GM21367 (cell line): ENCODE measurements around the gene CITED1.

ENCODE experiments used
- ATAC-seq: cut with Tn5 transposase; IDR thresholded peaks from one replicate; pipeline ENCODE4 v1.9.1; 2021; ENCODE audit not compliant: unreplicated experiment

The CITED1 gene

DNA sequence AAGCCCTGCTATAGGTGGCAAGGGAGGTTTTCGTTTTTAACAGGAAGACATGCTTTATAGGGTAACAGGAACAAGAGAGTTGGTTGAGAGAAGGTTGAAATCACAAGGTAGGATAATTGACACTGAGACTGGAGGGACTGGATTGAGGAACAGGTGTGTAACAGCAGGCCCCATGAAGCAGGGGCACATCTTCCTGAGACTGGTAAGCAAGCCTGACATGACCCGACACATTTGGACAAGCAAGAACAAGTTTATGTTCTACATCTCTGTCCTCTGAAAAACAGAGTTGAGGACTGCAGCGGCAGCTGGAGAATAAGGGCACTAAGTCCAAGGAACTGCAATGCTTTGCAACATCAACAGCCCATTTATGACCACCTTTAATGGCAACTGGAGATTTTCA is 33.9 kb downstream of the CITED1 start:
- no peak for ATAC-seq

DNA sequence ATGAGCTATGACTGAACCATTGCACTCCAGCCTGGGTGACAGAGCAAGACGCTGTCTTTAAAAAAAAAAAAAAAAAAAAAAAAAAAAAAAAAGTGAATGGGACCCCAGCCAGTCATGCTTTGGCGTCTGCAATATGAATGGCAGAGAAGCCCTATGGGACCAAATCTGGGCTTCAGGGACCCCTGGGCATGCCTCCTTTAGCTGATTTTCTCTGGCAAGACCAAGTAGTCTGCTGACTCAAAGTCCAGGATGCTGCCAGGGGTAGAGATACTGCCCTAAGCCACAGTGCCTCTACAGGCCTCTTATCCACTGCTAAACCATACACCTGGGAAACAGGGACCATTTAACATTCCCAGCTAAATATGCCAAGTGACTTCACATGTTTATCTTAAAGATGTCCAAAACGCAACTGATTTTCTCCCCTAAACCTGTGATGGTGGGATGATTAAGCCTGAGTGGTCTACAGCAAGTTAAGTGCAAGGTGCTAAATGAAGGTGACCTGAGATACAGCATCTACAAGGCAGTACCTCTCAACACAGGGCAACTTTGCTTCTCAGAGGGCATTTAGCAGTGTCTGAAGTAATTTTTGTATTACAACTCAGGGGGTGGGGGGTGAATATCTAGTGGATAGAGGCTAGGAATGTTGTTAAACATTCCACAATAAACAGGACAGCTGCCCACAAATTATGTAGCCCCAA is 34.5 kb downstream of the CITED1 start:
- ATAC-seq, result no peak

DNA sequence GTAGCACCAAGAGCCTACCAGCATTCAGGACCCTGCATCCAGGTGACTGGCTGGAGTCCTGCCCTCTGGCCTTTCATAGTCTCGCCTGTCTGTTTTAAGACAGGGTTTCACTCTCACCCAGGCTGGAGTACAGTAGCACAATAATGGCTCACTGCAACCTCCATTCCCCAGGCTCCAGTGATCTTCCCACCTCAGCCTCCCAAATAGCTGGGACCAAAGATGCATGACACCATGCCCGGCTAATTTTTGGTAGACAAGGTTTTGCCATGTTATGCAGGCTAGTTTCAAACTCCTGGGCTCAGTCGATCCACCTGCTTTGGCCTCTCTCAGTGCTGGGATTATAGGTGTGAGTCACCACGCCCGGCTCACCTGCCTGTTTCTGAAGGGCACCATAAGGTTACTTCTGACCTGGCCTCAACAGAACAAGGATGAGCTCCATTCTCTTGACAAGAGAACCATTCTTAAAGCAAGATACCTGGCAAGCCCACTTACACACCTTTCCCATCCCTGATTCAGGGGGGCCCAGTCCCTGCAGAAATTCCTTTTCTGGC is 35.3 kb downstream of the CITED1 start:
- no peak for ATAC-seq

DNA sequence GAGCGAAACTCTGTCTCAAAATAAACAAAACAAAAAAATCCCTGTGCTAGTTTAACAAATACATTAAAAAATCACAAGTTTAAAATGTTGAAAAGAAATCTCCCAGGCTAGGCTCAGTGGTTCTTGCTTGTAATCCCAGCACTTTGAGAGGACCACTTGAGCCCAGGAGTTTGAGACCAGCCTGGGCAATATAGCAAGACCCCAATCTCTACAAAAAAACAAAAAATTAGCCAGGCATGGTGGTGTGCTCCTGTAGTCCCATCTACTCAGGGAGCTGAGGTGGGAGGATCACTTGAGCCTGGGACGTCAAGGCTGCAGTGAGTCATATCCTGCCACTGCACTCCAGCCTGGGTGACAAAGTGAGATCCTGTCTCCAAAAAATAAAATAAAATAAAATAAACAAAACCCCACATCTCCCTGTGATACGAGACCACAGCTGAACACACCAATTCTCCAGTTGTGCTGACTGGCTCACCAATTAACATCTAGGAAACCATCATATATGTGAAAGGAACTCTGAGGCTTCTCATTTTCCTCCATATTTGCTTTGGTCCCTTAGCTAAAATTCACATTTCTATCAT is 36.0 kb downstream of the CITED1 start:
- ATAC-seq, result no peak

DNA sequence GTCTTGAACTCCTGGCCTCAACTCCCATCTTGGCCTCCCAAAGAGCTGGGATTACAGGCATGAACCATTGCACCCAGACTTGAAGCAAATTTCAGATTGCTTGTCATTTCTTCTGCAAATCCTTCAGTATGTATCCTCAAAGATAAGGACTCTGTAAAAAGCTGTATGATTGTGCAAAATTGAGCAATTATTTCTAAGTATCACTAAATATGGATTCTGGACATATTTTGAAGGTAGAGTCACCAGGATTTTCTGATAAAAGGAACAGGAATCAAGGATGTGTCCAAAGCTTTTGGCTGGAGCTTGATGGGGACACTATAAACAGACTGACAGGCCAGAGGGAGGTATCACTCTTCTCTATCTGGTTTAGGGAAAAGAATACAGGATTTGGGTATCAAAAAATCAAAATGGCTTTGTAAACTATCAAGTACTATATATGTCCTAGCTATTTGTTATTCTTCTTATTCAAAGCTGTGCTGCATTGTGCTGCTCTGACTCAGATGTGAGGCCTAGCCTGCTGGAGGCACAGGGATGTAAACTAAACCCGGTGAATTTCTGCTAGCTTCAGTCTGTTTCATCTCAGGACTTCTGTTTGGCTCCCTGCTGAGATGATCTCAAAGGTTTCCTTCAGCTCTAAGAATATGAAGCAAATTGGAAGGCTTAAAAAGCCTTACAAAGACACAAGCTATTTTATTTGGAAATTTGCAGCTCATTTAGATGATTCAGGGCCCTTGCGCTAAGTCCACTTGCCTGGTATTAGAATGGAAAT is 36.9 kb downstream of the CITED1 start:
- ATAC-seq, result no peak

DNA sequence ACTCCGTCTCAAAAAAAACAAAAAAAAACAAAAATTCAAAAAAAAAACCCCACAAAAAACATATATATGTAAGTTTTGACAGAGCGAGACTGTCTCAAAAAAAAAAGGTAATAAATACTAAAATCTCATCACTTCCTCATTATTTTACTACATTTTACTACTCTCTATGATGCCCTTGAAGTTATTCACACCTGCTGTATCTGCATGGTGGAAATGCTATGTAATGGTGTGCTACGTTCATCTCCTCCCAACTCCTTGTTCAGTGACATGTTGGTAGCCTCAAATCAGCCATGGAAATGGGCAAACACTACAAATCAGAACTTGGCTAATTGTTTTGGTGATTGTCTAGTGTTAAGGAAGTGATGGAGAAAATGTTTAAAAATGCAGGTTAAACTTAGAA is 40.5 kb downstream of the CITED1 start:
- no peak for ATAC-seq

DNA sequence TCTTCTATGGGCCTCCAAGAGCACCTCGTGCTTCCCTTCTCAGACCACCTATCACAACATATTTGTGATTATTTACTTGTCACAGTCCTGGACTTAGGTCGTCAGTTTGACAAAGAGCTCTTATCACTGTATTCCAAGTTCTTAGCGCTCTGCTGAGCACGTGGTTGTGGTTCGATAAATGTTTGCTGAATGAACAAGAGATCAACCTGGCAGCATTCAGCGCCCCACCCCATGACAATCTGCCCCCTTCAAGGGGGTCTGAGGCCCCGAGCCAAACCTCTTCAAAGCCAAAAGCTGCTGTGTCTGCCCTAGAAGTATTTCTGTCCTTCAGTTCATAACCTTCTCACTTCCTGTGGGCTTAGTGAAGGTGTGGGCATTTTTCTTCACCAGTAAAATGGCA is 43.6 kb downstream of the CITED1 start:
- ATAC-seq, result no peak

DNA sequence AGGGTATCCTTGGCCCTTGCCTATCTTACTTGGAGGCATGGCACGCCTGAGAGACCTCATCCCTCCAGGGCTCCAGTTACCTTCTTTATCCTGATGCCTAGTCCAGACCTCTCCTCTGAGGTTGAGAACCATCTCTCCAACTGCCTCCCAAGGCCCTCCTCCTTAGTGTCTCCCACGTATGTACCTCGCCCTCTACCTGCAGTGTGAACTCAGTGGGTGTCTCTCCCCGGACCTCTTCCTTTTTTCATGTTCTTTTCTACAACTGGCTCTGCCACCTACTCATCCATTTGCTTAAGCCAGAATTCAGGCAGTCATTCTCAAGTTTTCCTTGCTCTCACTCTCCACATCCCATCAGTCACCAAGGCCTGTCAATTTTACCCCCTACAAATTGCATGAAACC is 45.3 kb downstream of the CITED1 start:
- ATAC-seq, result no peak

DNA sequence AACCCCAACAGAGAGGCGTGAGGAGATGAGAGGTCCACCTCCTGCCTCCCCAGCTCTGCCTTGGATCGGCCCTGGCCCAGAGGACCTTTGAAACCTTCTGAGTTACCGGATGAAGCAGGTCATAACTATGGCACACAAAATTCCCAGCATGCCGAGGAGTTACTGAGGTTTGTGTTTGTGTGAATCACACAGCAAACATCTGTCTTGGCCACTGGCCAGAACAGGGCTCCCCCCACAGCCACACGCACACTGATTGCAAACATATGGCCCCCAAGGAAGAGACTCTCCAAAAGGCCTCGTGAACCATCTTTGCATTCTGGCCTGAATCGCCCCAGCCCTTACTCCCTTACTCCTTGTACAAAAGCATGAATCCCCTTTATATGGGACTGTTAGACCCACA is 47.5 kb downstream of the CITED1 start:
- ATAC-seq, result no peak

DNA sequence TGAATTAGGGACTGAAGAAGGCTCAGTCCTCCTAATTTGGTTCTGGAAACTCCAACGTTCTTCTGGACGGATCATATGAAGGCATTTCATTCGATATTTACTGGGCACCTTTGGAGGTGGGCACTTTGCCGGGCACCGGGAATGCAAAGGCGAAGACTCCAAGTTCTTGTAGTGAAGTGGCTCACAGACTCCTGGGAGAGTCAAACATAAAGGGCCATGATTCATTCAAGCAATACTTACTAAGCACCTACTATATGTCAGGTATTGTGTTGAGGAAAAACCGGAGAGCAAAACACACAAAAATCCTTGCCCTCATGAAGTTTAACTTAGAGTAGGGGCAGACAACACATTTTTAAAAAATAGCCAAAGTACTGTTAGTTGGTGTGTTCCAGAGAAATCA is 49.9 kb downstream of the CITED1 start:
- no peak for ATAC-seq

DNA sequence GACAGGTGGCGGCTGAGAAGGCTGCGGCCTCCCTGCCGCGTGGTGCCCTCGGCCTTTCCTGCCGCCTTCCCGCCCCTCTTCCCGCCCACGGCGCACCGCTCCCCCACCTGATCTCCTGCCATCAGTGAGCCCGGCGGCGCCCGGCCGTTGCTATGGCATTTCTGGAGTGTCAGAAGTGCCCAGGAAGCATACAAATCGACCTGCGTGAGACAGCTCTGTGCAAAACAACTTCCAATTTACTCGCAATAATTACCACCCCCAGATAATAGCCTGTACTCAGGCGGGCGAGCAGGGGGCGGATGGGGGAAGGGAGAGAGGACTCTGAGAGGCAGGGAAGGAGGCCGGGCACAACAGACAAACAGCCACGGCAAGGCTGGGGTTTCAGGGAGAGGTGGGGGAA is 50.3 kb downstream of the CITED1 start:
- no peak for ATAC-seq

DNA sequence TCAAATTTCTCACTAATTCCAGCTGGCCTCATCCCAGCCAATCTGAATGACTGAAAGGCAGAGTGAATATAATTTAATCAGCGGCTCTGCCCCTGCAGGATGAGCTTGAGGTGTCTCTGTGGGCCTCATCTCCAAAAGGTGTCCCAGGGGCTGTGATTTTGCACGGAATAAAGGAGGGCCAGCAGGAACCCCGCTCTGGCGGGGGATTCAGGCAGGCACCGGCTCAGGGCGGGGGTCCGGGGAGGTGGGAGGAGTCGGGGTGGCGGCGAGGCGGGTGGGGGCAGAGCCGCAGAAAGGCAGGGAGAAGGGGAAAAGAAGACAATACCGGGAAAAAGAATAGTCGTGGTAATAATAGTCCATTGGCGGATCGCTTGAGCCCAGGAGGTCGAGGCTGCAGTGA is 50.9 kb downstream of the CITED1 start:
- no peak for ATAC-seq

DNA sequence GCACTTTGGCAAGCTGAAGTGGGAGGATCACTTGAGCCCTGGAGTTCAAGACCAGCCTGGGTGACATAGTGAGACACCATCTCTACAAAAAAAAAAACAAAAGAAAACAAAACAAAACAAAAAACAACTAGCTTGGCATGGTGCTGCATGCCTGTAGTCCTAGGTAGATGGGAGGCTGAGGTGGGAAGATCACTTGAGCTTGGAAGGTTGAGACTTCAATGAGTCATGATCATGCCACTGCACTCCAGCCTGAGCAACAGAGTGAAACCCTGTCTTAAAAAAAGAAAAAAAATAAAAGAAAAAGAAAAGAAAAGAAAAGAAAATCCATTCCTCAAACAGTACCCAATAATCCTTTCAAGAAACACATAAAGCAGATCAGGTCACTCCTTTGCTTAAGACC is 52.0 kb downstream of the CITED1 start:
- ATAC-seq, result no peak
